HG03558 (cell line): ENCODE data around the gene CPPED1.

Source experiments
- ATAC-seq: cut with Tn5 transposase; IDR thresholded peaks from one replicate; pipeline ENCODE4 v1.9.1; 2021; ENCODE audit warnings: moderate number of reproducible peaks; ENCODE audit not compliant: unreplicated experiment; ENCODE audit errors: extremely low read depth

The CPPED1 gene

DNA sequence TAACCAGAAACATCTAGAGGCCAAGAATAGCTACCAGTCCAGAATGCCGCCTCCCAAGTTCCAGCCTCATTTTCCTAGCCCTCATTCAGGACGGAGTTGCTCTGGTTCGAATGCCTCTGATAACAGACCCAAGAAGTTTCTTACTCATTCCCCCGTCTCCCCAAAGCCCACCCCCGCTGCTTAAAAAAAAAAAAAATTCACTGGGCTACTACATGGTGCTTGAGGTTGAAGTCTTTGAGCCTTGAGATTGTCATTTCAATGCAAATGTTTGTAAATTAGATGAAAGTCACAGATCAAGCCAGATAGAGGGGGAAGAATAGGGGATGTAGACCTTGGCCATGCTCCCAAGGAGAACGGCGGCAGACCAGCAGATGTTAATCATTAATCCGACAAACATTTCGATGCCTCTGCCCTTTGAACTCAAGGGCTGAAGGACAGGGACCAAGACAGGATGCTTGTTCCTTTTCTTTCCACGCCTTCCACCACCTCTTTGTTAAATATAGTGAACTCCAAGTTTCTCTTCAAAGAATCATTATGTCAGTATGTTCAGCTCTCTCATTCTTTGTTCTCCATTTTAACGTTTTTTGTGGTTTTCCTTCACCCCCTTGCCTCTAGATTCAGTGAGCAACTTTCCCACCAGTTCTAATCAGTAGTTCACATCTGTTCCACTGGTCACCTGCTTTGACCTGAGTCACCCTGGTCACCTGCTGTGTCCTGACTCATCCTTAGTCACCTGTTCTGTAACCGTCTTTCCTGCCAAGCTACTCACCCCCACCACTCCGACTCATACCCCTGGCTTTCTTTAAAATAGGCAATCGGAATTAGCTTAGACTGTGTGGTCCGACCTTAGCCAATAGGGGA, 190.3 kb downstream of the CPPED1 start:
- ATAC-seq, result peak; percentile 71

DNA sequence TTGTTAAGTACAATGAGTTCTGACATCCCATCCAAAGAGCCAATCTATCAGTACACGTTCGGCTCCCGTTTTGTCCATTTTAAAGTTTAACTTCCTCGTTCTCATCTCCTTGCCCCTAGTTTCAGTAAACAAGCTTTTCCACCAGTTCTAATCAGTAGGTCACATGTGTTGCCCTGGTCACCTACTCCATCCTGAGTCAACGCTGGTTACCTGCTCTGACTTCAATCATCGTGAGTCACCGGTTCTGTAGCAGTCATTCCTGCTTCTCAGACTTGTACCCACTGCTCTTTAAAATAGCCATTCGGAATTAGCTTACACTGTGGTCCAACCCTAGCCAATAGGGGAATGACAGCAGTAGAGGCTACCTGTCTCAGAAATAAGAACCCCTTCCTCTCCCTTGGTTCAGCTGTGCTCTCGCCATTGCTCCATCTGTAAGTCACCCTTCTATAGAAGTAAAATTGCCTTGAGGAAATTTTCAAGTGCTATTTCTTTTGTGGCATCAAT, 191.0 kb downstream of the CPPED1 start:
- no peak for ATAC-seq

DNA sequence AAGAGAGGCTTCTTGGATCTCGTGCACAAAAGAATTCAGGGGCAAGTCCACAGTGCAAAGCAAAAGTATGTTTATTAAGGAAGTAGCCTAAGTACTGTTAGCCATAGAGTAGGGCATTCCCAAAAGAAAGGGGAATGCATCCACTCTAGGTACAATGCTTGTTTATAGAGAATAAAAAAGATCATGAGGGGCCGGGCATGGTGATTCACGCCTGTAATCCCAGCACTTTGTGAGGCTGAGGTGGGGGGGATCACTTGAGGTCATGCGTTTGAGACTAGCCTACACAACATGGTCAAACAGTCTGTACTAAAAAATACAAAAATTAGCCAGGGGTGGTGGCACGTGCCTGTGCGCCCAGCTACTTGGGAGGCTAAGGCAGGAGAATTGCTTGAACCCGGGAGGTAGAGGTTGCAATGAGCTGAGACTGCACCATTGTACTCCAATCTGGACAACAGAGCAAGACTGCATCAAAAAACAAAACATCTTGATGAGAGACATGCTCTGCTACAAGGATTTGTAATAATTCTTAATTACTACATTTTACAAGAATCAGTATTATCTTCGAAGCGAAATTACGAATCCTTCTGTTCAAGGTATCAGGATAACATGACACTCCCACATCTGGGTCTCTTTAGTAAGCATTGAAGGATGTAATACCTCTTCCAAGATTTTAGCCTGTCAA, 191.6 kb downstream of the CPPED1 start:
- no peak for ATAC-seq

DNA sequence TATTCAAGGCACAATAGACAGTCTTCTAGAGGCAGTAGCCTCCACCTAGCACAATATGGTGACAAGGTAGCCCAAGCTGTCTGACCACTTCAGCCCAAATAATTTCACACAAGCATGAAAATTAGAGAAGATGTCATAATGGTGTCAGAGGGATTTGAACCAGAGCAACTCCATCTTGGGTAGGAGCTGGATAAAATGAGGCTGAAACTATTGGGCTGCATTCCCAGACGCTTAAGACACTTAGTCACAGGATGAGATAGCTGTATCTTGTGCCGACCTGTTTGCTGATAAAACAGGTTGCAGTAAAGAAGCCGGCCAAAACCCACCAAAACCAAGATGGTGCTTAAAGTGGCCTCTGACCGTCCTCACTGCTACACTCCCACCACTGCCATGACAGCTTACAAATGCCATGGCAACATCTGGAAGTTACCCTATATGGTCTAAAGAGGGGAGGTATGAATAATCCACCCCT, 192.6 kb downstream of the CPPED1 start:
- ATAC-seq, result no peak

DNA sequence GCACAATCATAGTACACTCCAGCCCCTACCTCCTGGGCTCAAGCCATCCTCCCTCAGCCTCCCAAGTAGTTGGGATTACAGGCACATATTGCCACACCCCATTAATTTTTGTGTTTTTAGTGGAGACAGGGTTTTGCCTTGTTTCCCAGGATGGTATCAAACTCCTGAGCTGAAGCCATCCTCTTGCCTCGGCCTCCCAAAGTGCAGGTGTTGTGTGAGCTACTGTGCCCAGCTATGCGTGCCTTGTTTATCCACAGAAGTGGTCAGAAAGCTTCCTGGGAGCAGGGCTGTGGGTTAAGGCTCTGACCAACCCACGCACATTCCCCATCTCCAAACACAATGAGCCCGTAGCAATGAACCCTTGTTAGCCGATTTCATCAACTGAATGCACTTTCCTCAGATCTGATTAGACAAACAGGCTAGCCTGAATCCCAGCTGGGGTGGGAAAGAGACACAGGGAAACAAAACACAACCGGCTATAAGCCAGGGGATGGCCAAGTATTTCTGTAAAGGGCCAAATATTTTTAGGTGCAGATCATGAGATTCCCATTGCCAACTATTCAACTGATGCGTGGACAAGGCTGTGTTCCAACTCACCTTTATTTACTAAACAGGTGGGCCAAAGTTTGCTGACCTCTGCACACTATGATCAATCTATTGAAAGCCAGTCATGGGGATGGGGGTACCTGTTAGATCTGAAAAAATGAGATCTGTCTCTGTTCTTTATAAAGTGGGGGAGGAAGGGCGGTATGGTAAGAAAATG, 193.6 kb downstream of the CPPED1 start:
- no peak for ATAC-seq
